Motor neuron (in vitro differentiated cells): ENCODE results near the gene ATF7IP. TPM values are rescaled to one million over a fixed set of nuclear protein-coding genes. Genes with fewer than 3 reads are reported as not detected.
"Not testable (repeated sequence)": the region's sequence is repeated elsewhere in the genome, so short reads cannot be mapped to it uniquely, and the experiment has no call there.

Experiments
- ATAC-seq, 8 experiments: fragments of 200-7000 bp; cut with Tn5 transposase; replicated peaks in 6 of 8; 2 replicates each; pipeline ENCODE4 v1.8.0; 2021; ENCODE audit warnings: mild to moderate bottlenecking in 8 of 8, moderate library complexity in 8 of 8
- H3K27ac ChIP-seq, 2 donors: fragments of 250-450 bp; sonication (Bioruptor Pico); 2 replicates each; pipeline ENCODE4 v1.9.0; 2021; ENCODE audit warnings: antibody characterized with exemption in 2 of 2, mild to moderate bottlenecking in 2 of 2, moderate library complexity in 1 of 2
- H3K4me1 ChIP-seq, 2 donors: fragments of 250-450 bp; sonication (Bioruptor Pico); replicated peaks in 1 of 2; 2 replicates each; pipeline ENCODE4 v1.6.1; 2021; ENCODE audit warnings: antibody characterized with exemption in 2 of 2, mild to moderate bottlenecking in 2 of 2, moderate library complexity in 1 of 2
- H3K4me3 ChIP-seq, 5 donors: fragments of 250-450 bp; sonication (Bioruptor Pico); 2 replicates each; pipeline ENCODE4 v1.9.0; 2021; ENCODE audit warnings: antibody characterized with exemption in 5 of 5, mild to moderate bottlenecking in 5 of 5, moderate library complexity in 4 of 5
- WGBS, 10 experiments: fragments of 450-650 bp; shearing (Covaris generic); methylation state at CpG; one replicate each; pipeline ENCODE4 v1.0.0; 2022; 5-methylcytosine and 5-hydroxymethylcytosine counted together
- in situ Hi-C, 9 experiments: fragments of 400-800 bp; cut with MboI; loops; one replicate each; pipeline ENCODE4 v1.15.0; 2021; ENCODE audit warnings: low sequenced_read_pairs in 9 of 9, low pct_unique_long_range_greater_than_20kb in 2 of 9; ENCODE audit not compliant: unreplicated experiment in 9 of 9
- total RNA-seq, 8 experiments: library from RNA; unstranded; fragments of 300-600 nt; gene quantifications; 2 replicates each; pipeline versions ENCODE4 v1.2.3 to v1.2.4, GENCODE V29; 2022

ATF7IP gene
- total RNA-seq, 8 experiments from 2014 or later: 26.8 to 63.2 (median 47.2) TPM

DNA sequence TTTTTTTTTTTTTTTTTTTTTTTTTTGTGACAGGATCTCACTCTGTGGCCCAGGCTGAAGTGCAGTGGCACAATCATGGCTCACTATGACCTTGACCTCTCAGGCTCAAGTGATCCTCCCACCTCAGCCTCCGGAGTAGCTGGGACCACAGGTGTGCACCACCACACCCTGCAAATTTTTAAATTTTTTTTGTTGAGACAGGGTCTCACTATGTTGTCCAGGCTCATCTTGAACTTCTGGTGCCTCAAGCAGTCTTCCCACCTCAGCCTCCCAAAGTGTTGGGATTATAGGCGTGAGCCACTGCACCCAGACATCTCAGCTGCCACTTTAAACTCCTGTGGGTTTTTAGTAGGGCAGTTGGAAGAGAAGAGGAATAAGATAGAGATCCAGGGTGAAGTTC lies 39.9 kb downstream of the ATF7IP start:
- H3K4me1 ChIP-seq: peaks cover 7 to 19% of the 10 kb centered on the region in 2 donors
- WGBS, 10 experiments: 80 to 100% (median 100%) methylated on average over 1 to 2 of the region's 2 CpGs; no CpG with 5 or more reads in 4 of the 10 experiments
- H3K4me3 ChIP-seq, H3K27ac ChIP-seq, ATAC-seq, in situ Hi-C loops: not testable (repeated sequence)

DNA sequence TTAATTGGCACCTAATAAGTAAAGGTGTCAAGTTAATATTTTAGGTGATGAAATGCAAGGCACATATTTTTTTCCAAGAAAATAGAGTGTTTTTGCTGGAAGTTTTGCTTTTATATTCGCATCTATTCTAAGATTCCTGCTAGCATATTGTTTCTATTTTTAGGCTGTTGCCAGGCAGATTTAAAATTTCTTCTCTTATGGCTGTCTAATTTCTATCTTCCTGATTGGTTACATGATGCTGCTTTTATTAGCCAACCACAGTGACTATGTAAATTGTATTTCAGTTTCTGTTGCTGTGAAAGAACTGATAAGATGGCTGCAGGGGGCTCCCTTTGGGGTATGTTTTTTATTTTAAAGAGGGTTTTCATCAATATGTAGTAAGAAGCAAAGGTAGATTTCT lies 42.7 kb downstream of the ATF7IP start:
- ATAC-seq: peak in 4 of 8 experiments; percentile 24 to 48 (median 31)
- Histone ChIP-seq H3K4me1 (peaks cover 7 to 14% of the 10 kb centered on the region in 2 donors), H3K4me3 (no peak overlapping the region), H3K27ac (no peak overlapping the region)
- 33 to 100% (median 81%) methylated on average over 1 of the region's 1 CpG; no CpG with 5 or more reads in 4 of the 10 experiments for WGBS, 10 experiments
- in situ Hi-C loops: no loop called here

DNA sequence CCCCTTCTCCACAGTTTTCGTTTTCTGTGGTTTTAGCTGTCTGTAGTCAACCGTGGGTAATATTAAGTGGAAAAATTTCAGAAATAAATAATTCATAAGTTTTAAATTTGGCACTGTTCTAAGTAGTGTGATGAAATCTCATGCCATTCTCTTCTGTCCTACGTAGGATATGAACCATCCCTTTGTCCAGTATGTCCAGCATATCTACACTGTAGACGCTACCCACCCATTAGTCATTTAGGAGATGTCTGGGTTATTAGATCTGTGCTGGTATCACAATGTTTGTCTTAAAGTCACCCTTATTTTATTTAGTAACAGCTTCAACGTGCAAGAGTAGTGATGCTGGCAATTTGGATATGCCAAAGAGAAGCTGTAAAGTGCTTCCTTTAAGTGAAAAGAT lies 44.7 kb downstream of the ATF7IP start:
- no peak overlapping the region for H3K27ac ChIP-seq
- WGBS, 10 experiments: 80 to 100% (median 97%) methylated on average over 1 to 5 of the region's 5 CpGs
- in situ Hi-C loops: no loop called here
- H3K4me1 ChIP-seq: no peaks in the 10 kb centered on the region
- no peak for ATAC-seq
- no peak overlapping the region for H3K4me3 ChIP-seq

GRCh38 chr12:14410841-14411569 lies 45.5 kb downstream of the ATF7IP start:
- peak in 2 of 8 experiments; percentile 32 to 38 for ATAC-seq
- no peak overlapping the region for H3K4me3 ChIP-seq
- no peak overlapping the region for H3K27ac ChIP-seq
- H3K4me1 ChIP-seq: no peaks in the 10 kb centered on the region
- in situ Hi-C loops: no loop called here
- 81 to 100% (median 96%) methylated on average over 2 to 6 of the region's 6 CpGs; no CpG with 5 or more reads in 1 of the 10 experiments for WGBS, 10 experiments

DNA sequence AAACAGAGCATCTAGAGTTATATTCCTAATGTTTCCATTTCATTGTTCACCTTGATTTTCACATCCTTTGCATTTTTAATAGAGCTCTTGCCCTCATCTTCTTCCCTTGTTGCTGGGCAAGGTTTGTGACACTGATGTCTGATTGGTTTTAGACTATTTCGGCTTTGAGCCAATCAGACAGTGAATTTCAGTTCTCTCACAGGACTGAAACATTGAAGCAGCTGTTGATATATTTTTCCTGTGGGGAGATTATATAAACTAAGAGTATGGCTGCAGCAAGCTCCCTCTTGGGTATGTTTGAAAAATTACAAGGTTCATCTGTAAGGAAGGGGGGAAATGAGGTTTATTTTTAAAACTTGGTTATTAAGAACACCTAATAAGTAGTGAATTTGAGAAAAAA lies 51.2 kb downstream of the ATF7IP start:
- 22 to 100% (median 66%) methylated on average over 1 of the region's 1 CpG; no CpG with 5 or more reads in 4 of the 10 experiments for WGBS, 10 experiments
- H3K4me1 ChIP-seq: peaks cover 2 to 6% of the 10 kb centered on the region in 2 donors
- peak; percentile 27 to 93 (median 60) for ATAC-seq
- in situ Hi-C loops: no loop called here
- H3K4me3 ChIP-seq: no peak overlapping the region
- H3K27ac ChIP-seq: no peak overlapping the region

DNA sequence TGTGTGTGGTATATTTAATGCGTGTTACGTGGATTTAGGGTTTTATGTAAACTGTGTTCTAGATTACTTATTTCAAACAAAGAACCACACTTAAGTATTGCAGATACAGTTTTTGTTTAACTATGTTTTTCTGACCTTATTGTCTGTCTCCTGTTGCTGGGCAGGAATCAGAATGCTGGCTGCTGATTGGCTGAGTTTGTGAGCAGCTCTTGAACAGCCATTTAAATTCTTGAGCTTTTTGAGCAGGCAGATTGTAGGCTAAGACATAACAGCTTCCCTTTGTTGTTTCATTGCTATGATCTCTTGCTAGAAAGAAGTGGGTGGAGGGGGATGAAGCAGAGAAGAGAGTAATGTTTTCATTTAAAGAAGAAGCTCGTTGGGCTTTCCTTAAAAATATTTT lies 52.2 kb downstream of the ATF7IP start:
- in situ Hi-C loops: no loop called here
- WGBS, 10 experiments: 0 to 87% (median 60%) methylated on average over 1 to 3 of the region's 3 CpGs
- Histone ChIP-seq H3K27ac (no peak overlapping the region), H3K4me3 (peak overlapping the region in 1 of 5 donors; percentile 19), H3K4me1 (peaks cover 2 to 6% of the 10 kb centered on the region in 2 donors)
- ATAC-seq: peak in 7 of 8 experiments; percentile 46 to 87 (median 78)

GRCh38 chr12:14418451-14418890 lies 53.0 kb downstream of the ATF7IP start:
- 13 to 83% (median 50%) methylated on average over 1 to 3 of the region's 3 CpGs for WGBS, 10 experiments
- Histone ChIP-seq H3K4me1 (peaks cover 2 to 6% of the 10 kb centered on the region in 2 donors), H3K27ac (no peak overlapping the region), H3K4me3 (peak overlapping the region in 1 of 5 donors; percentile 19)
- in situ Hi-C loops: no loop called here
- ATAC-seq: peak in 3 of 8 experiments; percentile 20 to 33 (median 24)

DNA sequence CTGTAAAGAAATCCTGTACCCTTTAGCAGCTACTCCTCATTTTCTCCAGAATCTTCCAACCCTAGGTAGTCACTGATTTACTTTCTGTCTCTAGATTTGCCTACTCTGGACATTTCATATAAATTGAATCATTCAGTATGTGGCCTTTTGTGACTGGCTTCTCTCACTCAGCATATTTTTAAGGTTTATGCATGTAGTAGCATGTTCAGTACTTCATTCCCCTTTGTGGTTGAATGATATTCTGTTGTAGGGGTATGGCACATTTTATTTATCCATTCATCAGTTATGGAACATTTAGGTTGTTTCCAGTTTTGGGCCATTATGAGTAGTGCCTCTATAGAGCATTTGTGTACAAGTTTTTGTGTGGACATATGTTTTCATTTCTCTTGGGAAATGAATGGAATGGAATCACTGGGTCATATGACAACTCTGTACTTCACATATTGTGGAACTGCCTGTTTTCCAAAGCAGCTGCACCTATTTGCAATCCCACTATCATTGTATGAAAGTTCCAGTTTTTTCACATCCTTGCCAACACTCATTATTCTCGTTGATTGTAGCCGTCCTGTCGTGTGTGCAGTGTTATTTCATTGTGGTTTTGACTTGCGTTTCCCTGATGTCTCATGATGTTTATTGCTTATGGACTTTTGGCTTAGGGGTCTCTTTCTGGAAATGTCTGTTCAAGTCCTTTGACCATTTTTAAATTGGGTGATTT lies 57.2 kb downstream of the ATF7IP start:
- in situ Hi-C loops: no loop called here
- no peak for ATAC-seq
- peaks cover under 1% of the 10 kb centered on the region in 2 donors for H3K4me1 ChIP-seq
- 67 to 100% (median 100%) methylated on average over 1 to 4 of the region's 4 CpGs; no CpG with 5 or more reads in 1 of the 10 experiments for WGBS, 10 experiments
- no peak overlapping the region for H3K27ac ChIP-seq
- no peak overlapping the region for H3K4me3 ChIP-seq

- in situ Hi-C loops: no loop called here
- ATAC-seq: no peak
- H3K27ac ChIP-seq: no peak overlapping the region
- H3K4me3 ChIP-seq: no peak overlapping the region
- WGBS, 10 experiments: 80 to 100% (median 100%) methylated on average over 1 to 2 of the region's 3 CpGs; no CpG with 5 or more reads in 1 of the 10 experiments
- H3K4me1 ChIP-seq: no peaks in the 10 kb centered on the region
Observed at GRCh38 chr12:14424545-14424944, 59.1 kb downstream of the ATF7IP start.

- H3K4me1 ChIP-seq: no peaks in the 10 kb centered on the region
- in situ Hi-C loops: no loop called here
- H3K4me3 ChIP-seq: no peak overlapping the region
- ATAC-seq: no peak
- no peak overlapping the region for H3K27ac ChIP-seq
Observed at GRCh38 chr12:14426792-14427191, 61.3 kb downstream of the ATF7IP start.

DNA sequence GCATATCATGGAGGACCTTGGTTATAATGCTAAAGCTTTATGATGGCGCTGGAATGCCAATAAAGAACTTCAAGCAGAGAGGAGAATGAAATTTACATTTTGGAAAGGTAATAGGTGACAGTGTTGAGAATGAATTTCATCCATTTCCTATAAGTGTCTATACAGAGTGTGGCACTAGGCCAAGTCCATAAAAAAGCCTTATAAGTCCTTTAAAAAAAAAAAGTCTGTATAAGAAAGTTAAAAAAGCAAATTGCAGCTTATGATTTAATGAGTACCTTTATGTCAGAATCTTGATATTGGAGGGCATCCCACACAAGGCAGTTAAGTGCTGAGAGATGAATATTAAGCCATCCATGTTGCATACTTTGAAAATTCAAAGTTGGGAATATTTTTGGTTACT lies 62.4 kb downstream of the ATF7IP start:
- ATAC-seq: no peak

GRCh38 chr12:14430394-14430986 lies 65.0 kb downstream of the ATF7IP start:
- H3K4me1 ChIP-seq: no peaks in the 10 kb centered on the region
- H3K4me3 ChIP-seq: no peak overlapping the region
- WGBS, 10 experiments: 88 to 100% (median 100%) methylated on average over 1 to 2 of the region's 2 CpGs
- ATAC-seq: no peak
- H3K27ac ChIP-seq: no peak overlapping the region
- in situ Hi-C loops: no loop called here

More for the DNA sequence above, 62.4 kb downstream of the ATF7IP start:
- 88 to 100% (median 100%) methylated on average over 1 of the region's 1 CpG; no CpG with 5 or more reads in 3 of the 10 experiments for WGBS, 10 experiments
- Histone ChIP-seq H3K27ac (no peak overlapping the region), H3K4me3 (no peak overlapping the region), H3K4me1 (no peaks in the 10 kb centered on the region)
- in situ Hi-C loops: no loop called here

DNA sequence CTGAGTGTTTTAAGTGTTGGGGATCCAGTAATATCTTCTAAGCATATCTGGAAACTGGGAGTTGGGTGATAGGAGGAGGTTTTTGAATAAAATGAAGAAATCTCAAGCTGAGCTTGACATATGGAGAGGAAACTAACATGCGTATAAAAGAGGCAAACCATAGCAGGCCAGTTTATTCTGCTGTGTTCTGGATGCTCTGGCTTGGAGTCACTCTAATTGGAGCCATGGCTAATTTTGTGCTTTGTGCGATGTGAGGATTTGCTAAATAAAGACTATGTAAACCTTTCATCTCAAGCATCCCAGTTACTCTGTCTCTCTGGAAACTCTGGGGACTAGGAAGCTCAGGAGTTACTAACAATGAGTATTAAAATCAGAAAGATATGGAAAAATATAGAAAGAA lies 66.5 kb downstream of the ATF7IP start:
- 80 to 100% (median 93%) methylated on average over 1 to 2 of the region's 2 CpGs for WGBS, 10 experiments
- in situ Hi-C loops: no loop called here
- ATAC-seq: no peak
- H3K27ac ChIP-seq: no peak overlapping the region
- H3K4me1 ChIP-seq: no peaks in the 10 kb centered on the region
- H3K4me3 ChIP-seq: no peak overlapping the region
